ENCODE results near the gene SUFU.

The SUFU gene

DNA sequence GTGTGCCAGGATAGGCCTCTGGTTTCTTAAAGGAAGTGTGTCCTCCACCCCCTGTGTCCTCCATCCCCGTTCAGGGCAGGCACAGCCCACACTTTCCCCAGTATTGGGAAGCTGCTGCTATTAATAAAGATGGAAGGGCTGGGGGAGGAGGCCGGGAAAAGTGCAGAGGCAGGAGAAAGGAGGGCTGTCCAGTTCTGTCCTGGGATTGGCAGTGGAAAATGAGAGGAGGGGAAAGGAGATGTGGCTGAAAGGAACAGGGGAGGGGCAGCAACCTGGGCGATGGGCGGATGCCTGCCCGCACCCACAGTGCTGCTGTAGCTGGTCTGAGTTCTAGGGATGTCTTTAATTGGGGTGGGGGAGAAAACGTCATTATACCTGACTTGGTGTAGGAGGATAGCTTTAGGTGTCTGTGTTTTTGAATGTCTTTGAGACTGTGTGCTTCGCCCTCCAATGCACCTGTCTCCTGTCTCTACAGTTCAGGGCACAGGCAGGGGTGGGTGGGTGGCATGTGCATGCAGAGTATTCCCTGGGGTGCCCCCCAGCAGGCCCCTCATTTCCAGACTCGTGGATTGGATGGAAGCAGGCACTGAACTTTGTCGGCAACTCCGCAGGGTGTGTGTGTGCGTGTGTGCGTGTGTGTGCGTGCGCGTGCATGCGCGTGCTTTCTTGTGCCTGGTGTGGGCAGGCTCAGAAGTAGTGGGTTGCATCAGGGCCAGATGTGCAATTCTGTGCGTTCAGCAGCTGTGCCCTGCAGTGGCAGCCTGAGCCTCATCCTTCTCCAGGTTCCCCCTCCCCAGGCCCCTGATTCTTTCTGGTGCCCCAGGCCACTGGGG is 143.1 kb downstream of the SUFU start:
- in situ Hi-C loops (cut with HindIII; ENCODE audit: low sequenced_read_pairs) = no loop called here

DNA sequence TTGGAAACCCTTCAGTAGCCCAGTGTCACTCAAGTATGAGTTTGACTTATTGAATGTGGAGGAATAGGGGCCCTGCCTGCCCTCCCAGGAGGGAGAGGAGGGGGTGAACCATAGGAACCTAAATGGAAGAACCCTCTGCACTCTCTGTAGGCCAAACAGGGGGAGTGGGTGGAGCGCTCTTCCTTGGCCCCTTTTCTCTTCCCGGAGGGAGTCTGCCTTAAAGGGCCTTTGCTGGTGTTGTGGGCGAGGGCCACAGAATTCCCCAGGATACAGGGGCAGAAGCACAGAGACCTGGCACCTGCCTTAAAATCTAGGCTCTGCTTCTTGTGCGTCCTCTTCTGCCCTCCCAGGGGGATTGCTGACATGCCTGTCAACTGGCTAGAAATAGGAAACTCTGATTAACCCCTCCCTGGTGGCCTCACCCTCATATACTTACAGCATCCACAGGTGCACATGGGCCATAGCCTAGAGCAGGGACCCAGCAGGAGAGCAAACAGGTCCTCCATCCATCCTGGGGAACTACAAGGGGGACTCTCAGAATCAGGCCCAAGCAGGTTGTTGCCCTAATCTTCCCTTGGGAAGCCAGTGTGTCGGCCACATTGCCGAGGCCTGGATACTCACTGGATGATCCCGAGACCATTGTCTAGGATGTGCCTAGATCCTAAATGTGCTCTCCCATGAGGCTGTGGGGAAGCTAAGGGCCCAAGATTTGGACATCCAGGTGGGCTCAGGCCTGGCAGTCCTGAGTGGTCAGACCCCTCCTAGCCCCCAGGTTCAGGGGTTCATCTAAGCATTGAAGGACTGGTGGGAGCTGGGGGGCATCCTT is 143.9 kb downstream of the SUFU start:
- in situ Hi-C loops (cut with HindIII; ENCODE audit: low sequenced_read_pairs) = no loop called here

DNA sequence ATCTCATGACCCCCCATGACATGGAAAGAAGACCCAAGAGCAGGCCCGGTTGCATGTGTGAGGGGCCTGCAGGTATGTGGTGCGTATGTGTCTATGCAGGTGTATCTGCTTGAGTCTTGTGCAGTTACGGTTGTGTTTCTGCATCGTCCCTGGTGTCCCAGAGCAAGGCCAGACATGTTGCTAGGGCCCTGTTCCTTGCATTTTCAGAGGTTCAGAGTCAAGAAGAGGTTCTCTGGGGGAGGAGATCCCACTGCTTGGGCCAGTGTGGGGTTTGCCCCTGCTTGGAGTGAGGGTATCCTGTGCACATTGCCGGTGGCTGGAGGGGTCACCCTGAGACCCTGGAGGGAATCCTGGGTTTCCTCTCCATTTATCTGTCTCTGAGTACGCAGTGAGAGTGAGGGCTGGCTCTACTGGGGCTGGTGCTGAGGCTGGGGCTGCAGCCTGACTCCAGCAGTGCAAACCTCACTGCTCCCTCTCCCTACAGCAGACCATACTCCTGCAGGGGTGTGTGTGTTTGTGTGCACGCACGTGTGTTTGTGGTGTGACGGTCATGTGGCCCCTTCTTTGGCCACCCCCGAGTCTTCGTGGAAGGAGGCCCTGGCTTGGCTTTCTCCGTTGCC is 144.6 kb downstream of the SUFU start:
- in situ Hi-C loops (cut with HindIII; ENCODE audit: low sequenced_read_pairs) = no loop called here

DNA sequence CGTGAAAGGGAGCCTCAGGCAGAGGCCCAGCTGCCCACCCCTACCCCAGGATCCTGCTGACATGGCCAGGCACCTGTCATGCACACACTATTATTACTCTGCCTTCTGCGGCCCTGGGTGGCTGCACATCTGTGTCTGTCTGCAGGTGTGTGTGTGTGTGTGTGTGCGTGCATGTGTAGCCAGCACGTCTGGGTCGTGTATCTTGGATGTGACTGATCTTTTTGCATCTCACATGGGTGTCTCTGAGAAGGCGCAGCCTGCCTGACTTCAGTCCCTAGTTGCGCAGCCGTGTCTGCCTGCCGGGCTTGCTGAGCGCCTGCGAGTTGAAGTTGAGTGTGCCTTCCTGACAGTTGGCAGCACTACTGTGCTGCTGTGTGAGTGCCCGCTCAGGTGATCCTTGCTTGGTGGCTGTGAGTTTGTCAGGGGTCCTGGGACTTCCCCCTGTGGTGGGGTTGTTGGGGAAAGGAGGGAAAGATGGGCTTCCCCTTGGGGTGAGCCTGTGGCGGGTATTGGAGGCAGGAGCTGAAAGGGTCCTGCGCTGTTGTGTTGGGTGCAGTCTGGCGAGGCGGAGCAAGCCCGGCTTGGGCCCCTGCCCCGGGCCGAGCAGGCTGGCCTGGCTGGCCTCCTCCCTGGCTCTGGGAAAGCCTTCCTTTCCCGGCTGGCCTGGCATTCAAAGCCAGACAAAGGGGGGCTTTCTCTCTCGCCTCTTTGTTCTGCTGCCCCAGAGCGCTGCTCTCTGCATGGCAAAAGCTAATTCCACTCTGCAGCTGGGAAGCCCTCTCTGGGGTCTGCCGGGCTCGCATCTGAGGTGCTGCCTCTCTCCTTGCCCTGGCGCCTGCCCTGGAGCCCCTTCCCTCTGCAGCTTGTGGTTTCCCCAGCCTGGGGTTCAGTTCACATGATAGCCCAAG is 145.4 kb downstream of the SUFU start:
- in situ Hi-C loops (cut with HindIII; ENCODE audit: low sequenced_read_pairs) = no loop called here

- in situ Hi-C loops (cut with HindIII; ENCODE audit: low sequenced_read_pairs) = no loop called here
These were observed 146.3 kb downstream of the SUFU start for GRCh38 chr10:102649797-102650654.

GRCh38 chr10:102650655-102651454 is 147.1 kb downstream of the SUFU start:
- in situ Hi-C loops (cut with HindIII; ENCODE audit: low sequenced_read_pairs) = no loop called here

DNA sequence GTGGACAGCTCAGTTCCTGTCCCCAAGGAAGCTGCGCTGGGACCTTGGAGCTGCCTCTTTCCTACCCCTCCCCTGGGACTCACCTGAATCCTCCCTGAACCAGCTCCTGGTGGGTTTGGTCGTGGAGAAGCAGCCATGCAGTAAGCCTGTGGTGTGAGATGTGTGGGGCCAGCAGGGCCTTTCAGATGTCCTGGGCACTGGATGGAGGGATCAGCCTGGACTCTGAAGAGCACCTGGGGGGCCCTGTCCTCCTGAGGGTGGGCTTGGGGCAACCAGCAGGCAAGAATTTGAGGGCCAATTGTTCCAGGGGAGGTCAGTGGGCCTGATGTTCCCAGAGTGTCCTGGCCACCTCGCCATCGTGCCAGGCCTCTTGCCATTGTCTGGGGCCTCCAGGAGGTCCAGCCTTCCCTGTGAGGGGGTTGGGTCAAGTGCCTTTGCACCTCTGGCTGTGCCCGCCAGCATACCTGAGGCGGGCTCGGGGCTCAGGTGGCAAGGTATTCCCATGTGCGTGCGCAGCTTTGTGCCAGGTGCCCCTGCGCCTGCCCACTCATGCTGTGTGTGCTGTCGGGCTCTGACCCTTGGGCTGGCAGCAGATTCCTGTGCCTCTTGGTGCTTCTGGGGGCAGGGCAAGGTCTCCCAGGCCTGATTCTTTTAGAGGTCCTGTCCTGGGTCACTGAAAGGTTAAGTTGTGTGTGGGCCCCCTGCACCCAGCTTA is 147.8 kb downstream of the SUFU start:
- in situ Hi-C loops (cut with HindIII; ENCODE audit: low sequenced_read_pairs) = no loop called here

DNA sequence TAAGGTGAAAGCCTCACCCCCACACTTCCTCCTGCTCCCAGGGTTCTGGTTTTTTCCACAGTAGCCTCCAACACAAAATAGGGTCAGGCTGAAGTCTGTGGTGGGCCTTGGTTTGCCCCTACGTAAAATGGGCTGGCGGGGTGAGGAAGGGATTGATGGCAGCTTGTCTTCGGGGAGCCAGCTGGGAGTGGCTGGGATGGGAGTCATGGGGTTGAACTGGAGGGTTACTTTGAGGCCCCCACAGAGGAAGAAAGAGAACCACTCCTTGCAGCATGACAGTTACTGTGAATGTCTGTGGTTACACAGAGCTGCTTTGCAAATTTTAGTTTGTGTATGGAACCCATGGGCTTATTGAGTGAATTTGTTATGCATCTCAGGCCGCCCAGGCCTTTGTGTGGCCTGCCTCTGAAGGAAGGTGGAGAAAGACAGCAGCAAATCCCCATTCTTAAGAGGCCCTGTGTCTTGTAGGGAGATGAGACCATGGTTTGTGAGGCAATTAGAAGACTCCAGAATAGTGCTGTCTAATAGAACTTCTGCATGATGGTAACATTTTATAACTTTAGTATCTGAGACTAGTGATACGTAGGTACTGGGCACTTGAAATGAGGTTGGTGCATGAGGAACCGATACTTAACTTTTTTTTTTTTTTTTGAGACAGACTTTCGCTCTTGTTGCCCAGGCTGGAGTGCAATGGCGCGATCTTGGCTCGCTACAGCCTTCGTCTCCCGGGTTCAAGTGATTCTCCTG is 148.6 kb downstream of the SUFU start:
- in situ Hi-C loops (cut with HindIII; ENCODE audit: low sequenced_read_pairs) = no loop called here

DNA sequence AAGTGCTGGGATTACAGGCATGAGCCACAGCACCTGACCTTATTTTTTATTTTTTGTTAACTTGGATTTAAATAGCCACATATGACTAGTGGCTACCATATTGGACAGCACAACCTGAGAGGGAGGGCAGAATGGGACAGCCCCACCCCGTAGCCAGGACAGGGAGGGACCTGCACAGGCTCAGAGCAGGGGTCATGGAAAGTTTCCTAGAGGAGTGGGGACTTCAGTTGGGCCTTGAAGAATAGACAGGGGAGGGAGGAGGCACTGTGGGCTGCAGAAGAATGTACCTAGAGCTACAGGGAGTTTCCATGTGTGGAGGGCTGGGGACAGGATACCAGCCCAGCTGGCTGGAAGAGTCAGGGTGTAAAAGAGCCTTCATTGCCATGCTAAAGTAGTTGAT is 149.3 kb downstream of the SUFU start:
- in situ Hi-C loops (cut with HindIII; ENCODE audit: low sequenced_read_pairs) = no loop called here

GRCh38 chr10:102654566-102654965 is 150.8 kb downstream of the SUFU start:
- in situ Hi-C loops (cut with HindIII; ENCODE audit: low sequenced_read_pairs) = no loop called here

DNA sequence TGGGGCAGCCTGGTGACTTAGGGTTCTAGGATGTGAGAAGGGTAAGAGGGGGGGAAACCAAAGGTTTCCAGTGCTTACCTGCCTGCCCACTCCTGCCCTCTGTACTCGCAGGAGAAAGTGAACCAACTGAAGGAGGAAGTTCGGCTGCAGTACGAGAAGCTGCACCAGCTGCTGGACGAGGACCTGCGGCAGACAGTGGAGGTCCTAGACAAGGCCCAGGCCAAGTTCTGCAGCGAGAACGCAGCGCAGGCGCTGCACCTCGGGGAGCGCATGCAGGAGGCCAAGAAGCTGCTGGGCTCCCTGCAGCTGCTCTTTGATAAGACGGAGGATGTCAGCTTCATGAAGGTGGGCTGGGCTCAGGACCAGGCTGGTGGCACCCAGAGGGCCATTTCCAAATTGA is 151.2 kb downstream of the SUFU start:
- in situ Hi-C loops (cut with HindIII; ENCODE audit: low sequenced_read_pairs) = no loop called here

DNA sequence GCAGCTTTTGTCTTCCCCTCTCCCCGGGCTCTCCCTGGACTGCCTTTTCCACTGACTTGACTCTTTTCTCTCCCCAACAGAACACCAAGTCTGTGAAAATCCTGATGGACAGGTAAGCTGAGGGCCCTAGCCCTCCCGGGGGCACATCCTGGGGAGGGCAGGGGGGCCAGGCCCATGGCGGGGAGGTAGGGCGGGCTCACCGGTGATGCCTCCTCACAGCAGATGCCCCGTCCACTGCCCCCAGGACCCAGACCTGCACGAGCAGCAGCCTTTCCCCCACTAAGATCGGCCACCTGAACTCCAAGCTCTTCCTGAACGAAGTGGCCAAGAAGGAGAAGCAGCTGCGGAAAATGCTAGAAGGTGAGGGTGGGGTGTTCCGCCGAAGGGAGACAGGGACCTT is 152.3 kb downstream of the SUFU start:
- in situ Hi-C loops (cut with HindIII; ENCODE audit: low sequenced_read_pairs) = no loop called here

- in situ Hi-C loops (cut with HindIII; ENCODE audit: low sequenced_read_pairs) = no loop called here
These were observed 153.1 kb downstream of the SUFU start for GRCh38 chr10:102656791-102657371.

DNA sequence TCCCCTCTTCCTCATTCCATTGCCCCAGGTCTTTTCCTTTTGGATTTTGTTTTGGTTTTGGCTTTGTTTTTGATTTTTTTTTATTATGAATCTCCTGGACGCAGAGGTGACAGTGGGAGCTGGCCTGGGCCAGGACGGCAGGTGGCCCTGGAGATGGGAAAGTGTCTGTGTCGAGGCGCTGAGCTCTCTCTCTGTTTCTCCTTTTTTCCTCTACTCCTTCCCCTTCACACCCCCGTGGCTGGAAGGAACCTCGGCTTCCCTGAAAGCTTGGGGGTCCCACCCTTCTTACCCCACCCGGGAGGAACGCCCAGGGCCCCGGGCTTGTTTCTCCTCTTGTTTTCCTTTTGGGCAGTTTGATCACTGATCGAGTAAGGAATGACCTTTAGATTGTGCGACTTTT is 153.7 kb downstream of the SUFU start:
- in situ Hi-C loops (cut with HindIII; ENCODE audit: low sequenced_read_pairs) = no loop called here

DNA sequence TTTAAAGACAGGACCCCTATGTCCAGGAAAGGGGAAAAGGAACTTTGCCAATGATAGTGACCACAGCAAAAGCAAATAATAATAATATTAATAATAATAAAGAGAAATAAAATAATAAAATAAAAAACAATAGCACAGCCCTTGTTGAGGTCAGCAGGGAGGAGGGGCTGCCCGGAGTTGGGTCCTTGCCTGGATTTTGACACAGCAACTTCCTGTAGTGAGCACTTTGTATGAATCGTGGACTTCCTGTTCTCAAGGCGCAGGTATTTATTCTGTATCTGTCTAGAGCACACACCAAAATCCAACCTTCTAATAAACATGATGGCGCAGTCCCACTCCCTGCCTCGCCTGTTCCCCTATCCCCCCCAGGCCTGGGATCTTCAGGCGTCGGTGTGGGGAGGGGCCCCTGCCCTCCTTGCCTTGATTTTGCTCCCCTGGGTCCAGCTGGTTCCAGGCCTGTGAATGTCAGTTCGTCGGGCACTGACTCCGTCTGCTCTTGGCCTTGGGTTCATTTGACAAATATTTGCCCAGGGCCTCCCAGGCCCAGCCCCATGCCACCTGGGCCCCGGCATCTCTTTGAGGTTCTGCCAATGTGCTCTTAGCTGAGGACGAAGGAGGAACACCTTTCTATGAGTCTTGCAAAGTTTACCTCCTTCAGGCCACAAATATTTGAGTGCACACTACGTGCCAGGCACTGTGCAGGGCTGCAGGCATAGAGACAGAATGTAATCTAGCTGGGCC is 154.4 kb downstream of the SUFU start:
- in situ Hi-C loops (cut with HindIII; ENCODE audit: low sequenced_read_pairs) = no loop called here

GRCh38 chr10:102658802-102659201 is 155.0 kb downstream of the SUFU start:
- in situ Hi-C loops (cut with HindIII; ENCODE audit: low sequenced_read_pairs) = no loop called here
